Measurements from ENCODE around the gene MPHOSPH8. TPM values are rescaled to one million over a fixed set of nuclear protein-coding genes. Genes with fewer than 3 reads are reported as not detected.
"Not testable (repeated sequence)": the region's sequence is repeated elsewhere in the genome, so short reads cannot be mapped to it uniquely, and the experiment has no call there.

Gene MPHOSPH8
- total RNA-seq, 1 donor from 2014 or later, result 40.3 TPM

GRCh38 chr13:19604306-19604705, 29.2 kb upstream of the MPHOSPH8 start:
- no peaks in the 10 kb centered on the region for H3K4me1 Mint-ChIP-seq
- intact Hi-C loops (cut with micrococcal nuclease), result no loop called here
- H3K27me3 Mint-ChIP-seq, result peaks cover 31% of the 10 kb centered on the region
- H3K9me3 Mint-ChIP-seq, result peaks cover 14% of the 10 kb centered on the region
- H3K27ac Mint-ChIP-seq, result no peak overlapping the region
- no peak for DNase-seq
- no peak overlapping the region for H3K4me3 Mint-ChIP-seq
- peaks cover 2% of the 10 kb centered on the region for H3K36me3 Mint-ChIP-seq (ENCODE audit: low read depth)

- H3K36me3 Mint-ChIP-seq (ENCODE audit: low read depth), result peaks cover 2% of the 10 kb centered on the region
- peaks cover 14% of the 10 kb centered on the region for H3K9me3 Mint-ChIP-seq
- intact Hi-C loops (cut with micrococcal nuclease), result no loop called here
- no peak for DNase-seq
- peaks cover 26% of the 10 kb centered on the region for H3K27me3 Mint-ChIP-seq
- H3K27ac Mint-ChIP-seq, result no peak overlapping the region
- no peak overlapping the region for H3K4me3 Mint-ChIP-seq
- no peaks in the 10 kb centered on the region for H3K4me1 Mint-ChIP-seq
Observed at GRCh38 chr13:19605161-19605955, 28.1 kb upstream of the MPHOSPH8 start.

GRCh38 chr13:19606152-19606551, 27.3 kb upstream of the MPHOSPH8 start:
- Mint-ChIP-seq H3K27ac (no peak overlapping the region), H3K9me3 (peaks cover 14% of the 10 kb centered on the region), H3K4me1 (no peaks in the 10 kb centered on the region), H3K36me3 (ENCODE audit: low read depth) (peaks cover 2% of the 10 kb centered on the region), H3K27me3 (peaks cover 22% of the 10 kb centered on the region), H3K4me3 (no peak overlapping the region)
- DNase-seq, result no peak
- intact Hi-C loops (cut with micrococcal nuclease), result no loop called here

- H3K9me3 Mint-ChIP-seq, result peaks cover 14% of the 10 kb centered on the region
- H3K27me3 Mint-ChIP-seq, result peaks cover 22% of the 10 kb centered on the region
- no peak overlapping the region for H3K27ac Mint-ChIP-seq
- peaks cover 2% of the 10 kb centered on the region for H3K36me3 Mint-ChIP-seq (ENCODE audit: low read depth)
- no peak for DNase-seq
- intact Hi-C loops (cut with micrococcal nuclease), result no loop called here
- H3K4me1 Mint-ChIP-seq, result no peaks in the 10 kb centered on the region
- H3K4me3 Mint-ChIP-seq, result no peak overlapping the region
Observed at GRCh38 chr13:19606737-19607136, 26.7 kb upstream of the MPHOSPH8 start.

GRCh38 chr13:19607523-19608078, 25.9 kb upstream of the MPHOSPH8 start:
- no peak overlapping the region for H3K27ac Mint-ChIP-seq
- H3K27me3 Mint-ChIP-seq, result peaks cover 21% of the 10 kb centered on the region
- intact Hi-C loops (cut with micrococcal nuclease), result no loop called here
- H3K36me3 Mint-ChIP-seq (ENCODE audit: low read depth), result peaks cover 2% of the 10 kb centered on the region
- peaks cover 14% of the 10 kb centered on the region for H3K9me3 Mint-ChIP-seq
- H3K4me1 Mint-ChIP-seq, result no peaks in the 10 kb centered on the region
- H3K4me3 Mint-ChIP-seq, result no peak overlapping the region
- DNase-seq, result no peak

- Mint-ChIP-seq H3K9me3 (peaks cover 6% of the 10 kb centered on the region), H3K27ac (no peak overlapping the region), H3K27me3 (peaks cover 4% of the 10 kb centered on the region), H3K4me1 (no peaks in the 10 kb centered on the region), H3K36me3 (ENCODE audit: low read depth) (no peaks in the 10 kb centered on the region), H3K4me3 (no peak overlapping the region)
- intact Hi-C loops (cut with micrococcal nuclease), result no loop called here
- peak; percentile 73 for DNase-seq
Observed at GRCh38 chr13:19618977-19619376, 14.5 kb upstream of the MPHOSPH8 start.

- H3K4me3 Mint-ChIP-seq, result no peak overlapping the region
- intact Hi-C loops (cut with micrococcal nuclease), result no loop called here
- no peak for DNase-seq
- H3K4me1 Mint-ChIP-seq, result no peaks in the 10 kb centered on the region
- no peak overlapping the region for H3K27ac Mint-ChIP-seq
- peaks cover 6% of the 10 kb centered on the region for H3K9me3 Mint-ChIP-seq
- H3K27me3 Mint-ChIP-seq, result peaks cover 5% of the 10 kb centered on the region
- no peaks in the 10 kb centered on the region for H3K36me3 Mint-ChIP-seq (ENCODE audit: low read depth)
Observed at GRCh38 chr13:19622193-19622592, 11.3 kb upstream of the MPHOSPH8 start.

- Mint-ChIP-seq H3K4me3 (no peak overlapping the region), H3K27ac (no peak overlapping the region), H3K9me3 (no peaks in the 10 kb centered on the region), H3K27me3 (peaks cover 7% of the 10 kb centered on the region), H3K4me1 (no peaks in the 10 kb centered on the region), H3K36me3 (ENCODE audit: low read depth) (no peaks in the 10 kb centered on the region)
- intact Hi-C loops (cut with micrococcal nuclease), result no loop called here
- DNase-seq, result no peak
Observed at GRCh38 chr13:19624265-19624664, 9.2 kb upstream of the MPHOSPH8 start.

- Mint-ChIP-seq H3K4me3 (peak overlapping the region; percentile 100), H3K27me3 (peaks cover 4% of the 10 kb centered on the region), H3K9me3 (peaks cover 9% of the 10 kb centered on the region), H3K36me3 (ENCODE audit: low read depth) (peaks cover 27% of the 10 kb centered on the region), H3K4me1 (peaks cover 23% of the 10 kb centered on the region), H3K27ac (peak overlapping the region; percentile 97)
- DNase-seq, result no peak
- intact Hi-C loops (cut with micrococcal nuclease), result loop anchor here (1.0 to 5.0 kb wide), 4 partner anchors 46 to 325 kb away; partner anchors contain the start of genes PSPC1, ZMYM2 and ZMYM5
Observed at GRCh38 chr13:19632915-19633478, 462 bp upstream of the MPHOSPH8 start.

- DNase-seq, result peak; percentile 62
- peaks cover 9% of the 10 kb centered on the region for H3K9me3 Mint-ChIP-seq
- H3K27ac Mint-ChIP-seq, result peak overlapping the region; percentile 97
- intact Hi-C loops (cut with micrococcal nuclease), result loop anchor here (2.0 to 5.0 kb wide), 2 partner anchors 47 to 79 kb away; no protein-coding TSS in a partner anchor
- H3K4me3 Mint-ChIP-seq, result peak overlapping the region; percentile 100
- peaks cover 33% of the 10 kb centered on the region for H3K36me3 Mint-ChIP-seq (ENCODE audit: low read depth)
- H3K27me3 Mint-ChIP-seq, result peaks cover 4% of the 10 kb centered on the region
- peaks cover 26% of the 10 kb centered on the region for H3K4me1 Mint-ChIP-seq
Observed at GRCh38 chr13:19634256-19634740, 839 bp downstream of the MPHOSPH8 start.

- Mint-ChIP-seq H3K4me3 (peak overlapping the region; percentile 75), H3K27ac (peak overlapping the region; percentile 20), H3K4me1 (peaks cover 27% of the 10 kb centered on the region), H3K36me3 (ENCODE audit: low read depth) (peaks cover 41% of the 10 kb centered on the region)
- intact Hi-C loops (cut with micrococcal nuclease), result loop anchor here (2.0 kb wide), 1 partner anchor 77 kb away; no protein-coding TSS in a partner anchor
- DNase-seq, H3K27me3 Mint-ChIP-seq, H3K9me3 Mint-ChIP-seq: not testable (repeated sequence)
Observed at GRCh38 chr13:19635926-19636325, 2.5 kb downstream of the MPHOSPH8 start.

GRCh38 chr13:19643652-19644051, 10.2 kb downstream of the MPHOSPH8 start:
- Mint-ChIP-seq H3K27me3 (no peaks in the 10 kb centered on the region), H3K36me3 (ENCODE audit: low read depth) (peaks cover 54% of the 10 kb centered on the region), H3K4me1 (peaks cover 8% of the 10 kb centered on the region), H3K9me3 (no peaks in the 10 kb centered on the region), H3K27ac (no peak overlapping the region), H3K4me3 (no peak overlapping the region)
- intact Hi-C loops (cut with micrococcal nuclease), result no loop called here
- DNase-seq, result no peak

- Mint-ChIP-seq H3K27me3 (no peaks in the 10 kb centered on the region), H3K9me3 (no peaks in the 10 kb centered on the region), H3K36me3 (ENCODE audit: low read depth) (peaks cover 59% of the 10 kb centered on the region), H3K4me3 (no peak overlapping the region), H3K4me1 (peaks cover 8% of the 10 kb centered on the region), H3K27ac (peak overlapping the region; percentile 20)
- intact Hi-C loops (cut with micrococcal nuclease), result no loop called here
- DNase-seq, result no peak
Observed at GRCh38 chr13:19645000-19645399, 11.5 kb downstream of the MPHOSPH8 start.

GRCh38 chr13:19646063-19646462, 12.6 kb downstream of the MPHOSPH8 start:
- H3K9me3 Mint-ChIP-seq, result no peaks in the 10 kb centered on the region
- no peak overlapping the region for H3K27ac Mint-ChIP-seq
- H3K36me3 Mint-ChIP-seq (ENCODE audit: low read depth), result peaks cover 60% of the 10 kb centered on the region
- no peak overlapping the region for H3K4me3 Mint-ChIP-seq
- no peak for DNase-seq
- H3K27me3 Mint-ChIP-seq, result no peaks in the 10 kb centered on the region
- intact Hi-C loops (cut with micrococcal nuclease), result no loop called here
- peaks cover 6% of the 10 kb centered on the region for H3K4me1 Mint-ChIP-seq
